Measurements from ENCODE around the gene MICAL3.
"Not testable (repeated sequence)": the region's sequence is repeated elsewhere in the genome, so short reads cannot be mapped to it uniquely, and the experiment has no call there.

The MICAL3 gene

DNA sequence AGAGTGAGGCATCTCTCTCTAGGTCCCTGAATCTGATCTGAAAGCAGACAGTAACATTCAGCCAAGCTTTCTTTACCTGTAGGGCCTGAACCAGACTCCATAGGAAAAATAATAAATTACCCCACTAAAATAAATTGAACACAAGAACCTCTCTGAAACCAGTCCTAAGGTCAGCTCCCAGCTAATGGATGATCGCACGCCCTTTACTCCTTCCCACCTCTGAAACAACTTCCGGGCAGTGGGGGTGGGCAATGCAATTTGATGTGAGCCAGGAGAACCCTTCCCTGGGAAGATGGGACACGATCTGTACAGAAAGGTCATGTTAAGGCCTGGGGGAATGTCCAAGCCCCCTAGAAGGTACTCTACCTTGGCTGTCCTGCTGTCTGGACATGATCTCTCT is 71.2 kb downstream of the MICAL3 start:
- DNase-seq (ENCODE audit: low read depth in 2 of 2) = no peak

DNA sequence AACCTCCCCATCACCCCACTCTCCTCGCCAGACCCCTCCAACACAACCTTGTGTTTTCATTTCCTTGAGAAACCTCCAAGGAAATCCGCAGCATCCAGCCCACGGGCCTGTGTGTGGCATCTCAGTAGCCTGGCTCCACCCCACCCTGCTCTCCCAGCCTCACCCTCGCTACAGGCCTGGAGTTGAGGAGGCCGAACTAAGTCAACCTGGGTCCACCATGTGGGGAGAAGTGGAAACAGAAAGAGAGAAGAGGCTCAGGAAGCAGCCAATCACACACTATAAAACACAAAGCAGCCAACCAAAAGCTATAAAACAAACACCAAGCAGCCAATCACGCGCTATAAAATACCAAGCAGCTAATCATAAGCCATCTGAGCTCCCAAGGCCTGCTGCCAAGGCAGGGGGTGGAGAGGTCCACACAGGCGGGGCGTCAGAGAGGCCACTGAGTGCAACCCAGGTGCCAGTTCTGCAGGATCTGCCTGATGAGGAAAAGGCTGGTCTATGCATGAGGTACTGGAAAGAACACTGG is 72.0 kb downstream of the MICAL3 start:
- DNase-seq (ENCODE audit: low read depth in 2 of 2) = no peak

DNA sequence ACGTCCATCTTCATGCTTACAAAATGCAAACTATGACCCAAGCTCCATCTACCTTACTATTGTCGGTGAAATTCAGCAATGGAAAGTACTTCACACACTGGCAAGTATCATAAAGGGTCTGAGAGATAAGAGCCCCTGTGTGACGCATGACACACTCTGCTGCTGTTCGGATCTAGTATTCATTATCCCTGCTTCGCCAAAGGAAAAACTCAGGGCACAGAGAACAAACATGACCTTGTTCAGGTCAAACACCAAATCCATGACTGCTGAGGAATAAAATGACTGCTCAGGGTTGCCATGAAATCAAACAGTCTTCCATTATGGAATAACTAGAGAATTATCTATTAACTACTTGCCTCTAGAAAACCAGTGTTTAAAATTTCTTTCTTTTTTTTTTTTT is 73.0 kb downstream of the MICAL3 start:
- no peak for DNase-seq (ENCODE audit: low read depth in 2 of 2)

DNA sequence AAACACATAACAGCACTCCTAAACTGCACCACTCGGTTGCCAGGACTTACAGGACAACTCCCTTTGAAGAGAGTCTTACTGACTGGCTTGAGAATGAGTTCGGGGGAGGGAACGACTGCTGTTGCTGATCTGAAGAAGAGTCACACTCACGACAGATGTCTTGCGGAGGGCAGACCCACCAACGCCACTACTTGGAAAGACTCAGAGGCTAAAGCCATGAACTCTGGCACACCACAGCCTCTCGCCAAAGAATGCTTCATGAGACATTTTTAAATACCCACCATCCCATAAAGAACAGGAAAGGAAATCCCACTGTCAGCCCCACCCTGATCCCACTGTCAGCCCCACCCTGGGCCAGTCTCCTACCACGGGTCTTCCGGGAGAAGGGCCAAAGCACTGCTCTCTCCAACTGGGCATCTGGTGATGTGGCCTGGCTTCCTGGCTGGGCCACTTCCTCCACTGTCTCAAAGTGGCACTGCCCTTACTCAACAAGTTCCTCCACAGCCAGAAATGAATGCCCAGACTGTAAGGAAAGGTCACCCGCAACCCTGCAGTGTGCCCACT is 73.6 kb downstream of the MICAL3 start:
- no peak for DNase-seq (ENCODE audit: low read depth in 2 of 2)

DNA sequence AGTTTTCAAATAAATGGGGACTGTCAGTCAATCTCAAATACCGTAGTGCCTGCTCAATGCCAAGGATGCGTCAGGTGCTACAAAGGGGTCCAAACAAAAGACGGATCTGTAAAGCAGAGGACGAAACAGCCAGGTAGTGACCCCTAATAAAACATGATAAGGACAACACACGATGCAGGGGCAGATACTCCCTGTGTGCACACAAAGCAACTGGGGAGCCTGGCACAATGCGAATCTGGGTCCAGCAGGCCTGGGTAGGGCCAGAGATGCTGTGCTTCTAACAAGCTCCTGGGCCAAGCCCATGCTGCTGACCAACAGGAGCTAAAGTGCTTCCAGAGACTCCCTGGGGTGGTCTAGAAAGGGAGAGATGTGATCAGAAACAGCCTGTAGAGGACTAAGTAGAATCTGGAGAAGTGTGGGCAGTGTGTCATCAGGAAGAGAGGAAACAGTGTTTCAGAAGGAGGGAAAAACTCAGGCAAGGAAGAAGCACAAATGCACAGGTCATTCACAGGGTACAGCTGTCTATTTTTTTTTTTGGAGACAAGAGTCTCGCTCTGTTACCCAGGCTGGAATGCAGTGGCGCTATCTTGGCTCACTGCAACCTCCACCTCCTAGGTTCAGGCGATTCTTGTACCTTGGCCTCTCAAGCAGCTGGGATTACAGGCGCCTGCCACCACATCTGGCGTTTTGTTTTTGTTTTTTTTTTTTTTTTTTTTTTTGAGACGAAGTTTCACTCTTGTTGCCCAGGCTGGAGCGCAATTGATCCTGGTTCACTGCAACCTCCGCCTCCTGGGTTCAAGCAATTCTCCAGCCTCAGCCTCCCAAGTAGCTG is 74.5 kb downstream of the MICAL3 start:
- DNase-seq (ENCODE audit: low read depth in 2 of 2) = no peak

DNA sequence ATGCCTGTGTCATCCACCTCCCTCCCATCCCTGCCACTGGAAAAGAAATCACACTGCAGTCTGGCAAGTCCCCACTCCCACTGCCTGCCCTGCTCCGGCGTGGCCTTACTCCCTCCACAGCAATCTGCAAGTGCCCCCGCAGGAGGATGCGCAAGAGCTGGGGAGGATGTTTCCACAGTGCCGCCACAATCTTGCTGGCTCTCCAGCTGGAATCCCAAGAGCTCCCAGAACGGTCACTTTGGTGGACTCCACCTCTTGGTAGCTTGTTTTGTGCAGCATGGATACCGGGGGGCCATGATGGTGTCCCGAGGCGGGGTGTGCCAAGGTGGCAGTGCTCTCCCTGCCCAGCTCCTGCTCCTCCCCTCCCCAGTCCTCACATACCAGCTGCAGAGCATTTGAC is 76.3 kb downstream of the MICAL3 start:
- no peak for DNase-seq (ENCODE audit: low read depth in 2 of 2)

DNA sequence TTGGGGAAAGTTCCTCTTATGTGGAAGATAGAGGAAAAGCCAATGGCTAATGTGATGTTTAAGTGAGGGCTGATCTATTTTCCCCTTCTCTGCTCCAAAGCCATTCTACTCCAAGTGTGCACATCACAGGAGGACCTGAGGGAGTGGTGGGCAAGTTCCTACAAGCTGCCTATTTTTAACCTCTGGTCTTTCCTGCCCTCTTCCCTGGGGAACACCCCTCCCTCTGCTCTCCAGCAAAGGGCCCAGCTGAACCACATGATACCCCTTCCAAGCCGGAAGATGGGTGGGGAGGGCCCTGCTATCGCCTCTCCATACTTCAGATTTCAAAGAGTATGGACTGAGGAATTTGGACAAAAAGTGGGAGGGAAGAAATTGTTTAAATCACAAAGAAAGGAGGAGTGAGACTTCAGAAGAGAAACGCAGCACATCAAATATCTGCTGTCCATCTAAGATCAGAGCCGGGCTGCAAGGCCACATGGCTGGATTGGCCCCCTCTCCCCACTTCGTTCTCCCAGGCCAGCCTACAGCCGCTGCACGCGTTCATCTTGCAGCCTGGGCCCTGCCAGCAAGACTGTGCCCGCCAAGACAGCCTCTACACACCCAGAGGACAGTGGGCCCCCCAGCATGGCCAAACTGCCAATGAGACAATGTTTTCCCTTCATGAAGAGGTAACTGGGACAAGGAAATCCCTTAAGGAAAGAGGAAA is 77.5 kb downstream of the MICAL3 start:
- no peak for DNase-seq (ENCODE audit: low read depth in 2 of 2)

DNA sequence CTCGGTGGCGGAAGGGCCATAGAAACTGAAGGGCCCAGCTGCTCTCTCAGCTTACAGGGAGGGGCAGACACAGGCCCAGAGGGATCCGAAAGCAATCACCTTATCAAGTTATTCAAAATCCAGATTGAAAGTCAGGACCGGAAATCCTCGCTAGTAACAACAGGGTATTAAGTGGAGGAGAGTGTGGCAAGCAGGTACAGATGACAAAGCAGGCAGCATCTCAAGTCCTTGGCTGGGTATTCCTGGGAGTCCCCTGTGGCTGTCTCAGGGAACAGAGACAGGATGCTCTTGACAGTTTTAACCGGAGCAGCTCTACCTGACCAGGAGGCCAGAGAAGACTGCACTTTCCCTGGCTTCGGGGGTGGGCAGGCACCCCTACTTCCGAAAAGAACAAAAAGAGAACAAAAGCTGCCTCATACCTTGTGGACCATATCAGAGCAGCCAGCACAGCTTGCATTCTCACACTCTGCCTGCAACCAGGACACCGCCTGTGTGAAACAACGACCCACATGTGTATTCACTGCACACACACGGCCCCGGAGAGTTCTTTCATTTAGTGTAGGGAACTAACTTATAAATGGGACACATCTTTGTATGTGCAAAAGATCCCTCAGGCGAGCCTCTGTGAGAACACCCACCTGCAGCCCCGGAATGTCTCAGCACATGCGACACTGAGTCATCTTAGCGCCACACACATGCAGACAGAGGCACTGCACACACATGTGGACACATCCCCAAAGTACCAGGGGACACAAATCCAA is 78.3 kb downstream of the MICAL3 start:
- no peak for DNase-seq (ENCODE audit: low read depth in 2 of 2)

DNA sequence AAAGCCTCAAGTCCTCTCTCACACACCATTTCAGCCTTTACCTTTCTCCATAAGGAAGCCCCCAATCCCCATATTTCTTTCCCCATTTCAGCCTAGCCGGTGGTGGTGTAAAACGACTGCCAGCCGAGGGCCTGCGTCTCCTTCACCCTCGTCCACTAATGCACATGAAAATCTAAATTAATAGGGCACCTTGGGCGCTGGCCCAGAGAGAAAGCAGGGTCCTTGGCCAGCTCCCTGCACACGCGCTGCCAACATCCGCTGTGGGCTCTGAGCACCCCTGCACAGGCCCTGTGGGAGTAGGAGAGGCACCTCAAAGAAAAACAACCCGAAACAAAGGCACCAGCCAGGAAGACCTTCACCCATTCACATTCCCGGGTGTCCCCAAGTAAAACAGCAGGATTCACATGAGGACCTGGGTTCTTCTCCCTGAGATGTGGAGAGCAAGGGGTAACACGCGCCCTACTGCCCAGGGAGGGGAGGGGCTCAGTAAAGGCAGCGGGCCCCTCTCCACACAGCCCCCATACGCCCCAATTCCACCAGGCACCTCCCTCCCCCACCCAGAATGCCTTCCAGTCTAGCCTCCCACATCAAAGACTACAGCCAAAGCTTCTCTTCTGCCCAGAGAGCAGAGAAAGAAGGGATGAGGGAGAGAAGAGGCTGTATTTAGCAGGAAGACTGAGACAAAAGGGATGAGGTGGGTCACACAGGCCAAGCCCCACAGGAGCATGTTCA is 79.0 kb downstream of the MICAL3 start:
- no peak for DNase-seq (ENCODE audit: low read depth in 2 of 2)

DNA sequence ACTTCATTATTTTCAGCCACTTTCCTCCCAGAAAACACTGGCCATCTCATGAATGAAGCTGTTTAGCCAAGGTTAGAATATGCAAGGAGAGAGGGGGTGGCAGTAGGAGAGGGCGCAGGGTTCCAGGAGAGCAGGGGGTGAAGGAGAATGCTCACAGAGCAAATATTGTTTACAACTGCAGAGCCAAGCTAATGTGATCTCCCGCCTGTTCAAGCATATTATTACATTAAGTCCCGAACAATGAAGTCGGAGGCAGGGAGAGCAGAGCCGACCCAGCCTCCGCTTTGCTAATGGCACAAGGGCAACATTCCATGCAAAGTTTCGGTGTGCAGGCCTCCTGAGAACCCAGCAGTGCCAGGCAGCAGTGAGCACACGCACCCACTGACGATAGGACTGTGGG is 80.1 kb downstream of the MICAL3 start:
- no peak for DNase-seq (ENCODE audit: low read depth in 2 of 2)

DNA sequence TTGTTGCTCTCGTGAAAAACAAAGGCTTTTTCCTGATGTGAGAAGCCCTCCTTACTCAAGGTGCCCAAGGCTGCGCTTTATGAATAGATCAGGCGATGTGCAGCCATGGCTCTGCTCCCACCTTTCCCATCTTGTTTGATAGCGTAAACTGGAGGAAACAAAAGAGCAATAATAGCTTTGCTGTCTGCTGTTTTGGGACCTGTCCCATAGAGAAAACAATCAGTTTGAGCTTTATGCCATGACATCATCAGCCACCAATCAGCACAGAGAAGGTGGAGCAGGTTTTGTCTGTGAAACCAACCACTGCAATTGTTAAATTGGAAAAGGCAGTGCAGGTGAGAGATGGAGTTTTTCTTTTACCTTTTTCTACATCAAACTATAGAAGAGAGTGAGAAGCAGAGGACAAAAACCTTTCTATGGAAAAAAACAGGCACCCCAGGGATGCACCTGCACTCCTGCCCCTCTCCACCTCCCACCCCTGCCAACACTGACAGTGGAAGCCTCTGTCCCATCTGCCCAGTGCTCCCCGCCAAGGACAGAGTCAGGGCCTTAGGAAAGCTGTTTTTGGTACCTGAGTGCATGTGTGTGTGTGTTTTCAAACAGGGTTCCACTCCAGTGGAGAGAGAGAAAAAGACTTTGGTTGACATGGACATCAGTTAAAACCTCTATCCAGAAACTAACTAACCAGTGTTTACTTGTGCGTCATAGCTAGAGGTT is 80.7 kb downstream of the MICAL3 start:
- no peak for DNase-seq (ENCODE audit: low read depth in 2 of 2)

DNA sequence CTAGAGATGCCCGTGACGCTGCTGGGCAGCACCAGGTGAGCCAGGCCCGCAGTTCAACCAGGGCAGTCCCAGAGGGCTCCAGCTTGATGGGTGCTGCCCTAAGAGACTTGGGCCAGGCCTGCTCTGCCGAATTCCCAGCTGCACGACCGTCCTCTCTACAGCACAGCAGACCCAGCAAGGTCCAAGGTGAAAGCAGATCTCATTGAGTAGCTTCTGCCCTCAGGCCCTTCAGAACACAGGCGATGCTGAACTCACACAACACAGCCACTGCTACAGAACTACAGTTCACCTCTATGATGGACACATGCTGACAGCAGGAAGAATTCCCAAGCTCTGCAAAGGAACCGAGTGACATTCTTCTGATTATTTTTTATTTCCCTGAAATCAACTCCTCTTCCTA is 81.6 kb downstream of the MICAL3 start:
- no peak for DNase-seq (ENCODE audit: low read depth in 2 of 2)

DNA sequence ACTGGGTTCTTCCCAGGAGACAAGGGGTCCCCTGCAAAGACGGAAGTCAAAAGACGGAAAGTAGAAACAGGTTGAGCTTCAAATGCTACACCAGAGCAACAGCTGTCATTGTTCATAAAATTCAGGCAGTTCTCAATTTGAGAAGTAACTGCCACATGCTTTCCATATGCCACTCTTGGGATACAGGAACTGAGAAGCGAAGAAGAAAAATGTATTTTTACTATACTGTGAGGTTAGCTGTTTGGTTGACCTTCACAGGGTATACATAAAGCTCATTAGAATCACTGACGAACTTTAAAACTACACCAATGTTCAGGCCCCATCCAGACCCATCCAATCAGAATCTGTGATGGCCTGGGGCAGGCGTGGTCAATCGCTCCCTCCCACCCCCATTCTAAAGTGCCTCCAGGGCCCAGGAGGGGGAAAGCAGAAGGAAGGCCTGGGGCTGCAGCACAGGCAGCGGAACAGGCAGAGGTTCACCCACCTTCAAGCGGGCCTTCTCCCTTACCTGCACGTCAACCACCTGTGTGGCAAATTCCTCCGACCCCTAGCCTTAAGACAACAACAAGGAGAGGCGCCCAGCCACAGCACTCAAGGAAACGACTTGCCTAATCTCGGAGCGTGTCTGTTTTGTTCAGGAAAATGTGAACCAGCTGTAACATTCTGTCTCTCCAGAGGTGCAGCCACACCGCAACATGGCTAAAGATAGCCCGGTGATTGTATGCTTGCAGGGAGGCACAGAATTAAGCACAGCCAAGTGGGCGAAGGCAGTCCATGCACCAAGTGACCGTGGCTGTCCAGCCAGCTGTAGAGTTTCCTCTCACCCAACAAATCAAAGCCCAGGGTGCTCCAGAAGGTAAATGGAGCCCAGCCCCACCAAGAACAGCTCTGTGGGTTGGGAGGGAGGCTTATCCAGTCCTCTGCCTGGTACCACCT is 82.6 kb downstream of the MICAL3 start:
- no peak for DNase-seq (ENCODE audit: low read depth in 2 of 2)

DNA sequence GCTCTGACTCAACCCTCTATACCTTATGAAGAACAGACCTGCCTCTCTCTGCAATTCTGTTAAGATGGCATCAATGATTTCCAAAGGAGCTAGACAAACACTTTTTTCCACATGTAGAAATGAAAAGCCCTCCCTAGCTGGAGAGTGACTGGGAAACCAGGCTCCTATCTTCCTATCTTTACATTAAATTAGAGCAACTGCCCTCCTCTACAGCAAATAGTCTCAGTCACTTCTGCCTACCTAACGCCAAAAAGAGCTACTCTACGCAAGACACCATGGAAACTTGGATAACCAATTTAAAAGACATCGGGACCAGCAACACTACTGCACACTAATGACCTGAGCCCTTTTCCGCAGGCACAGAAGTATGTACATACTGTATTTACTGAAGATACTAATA is 84.8 kb downstream of the MICAL3 start:
- no peak for DNase-seq (ENCODE audit: low read depth in 2 of 2)

DNA sequence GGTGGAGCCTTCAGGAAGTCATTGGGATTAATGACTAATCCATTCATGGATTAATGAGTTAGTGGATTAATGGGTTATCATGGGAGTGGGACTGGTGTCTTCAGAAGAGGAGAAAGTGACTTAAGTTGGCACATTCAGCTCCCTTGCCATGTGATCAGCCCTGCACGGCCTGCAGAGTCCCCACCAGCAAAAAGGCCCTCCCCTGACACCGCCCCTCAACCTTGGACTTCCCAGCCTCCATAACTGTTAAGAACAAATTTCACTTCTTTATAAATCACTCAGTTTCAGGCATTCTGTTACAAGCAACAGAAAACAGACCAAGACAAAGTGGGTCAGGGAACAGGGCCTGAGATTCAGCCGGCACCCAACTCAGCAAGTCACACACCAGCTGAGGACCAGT is 85.3 kb downstream of the MICAL3 start:
- DNase-seq (ENCODE audit: low read depth in 2 of 2) = no peak

DNA sequence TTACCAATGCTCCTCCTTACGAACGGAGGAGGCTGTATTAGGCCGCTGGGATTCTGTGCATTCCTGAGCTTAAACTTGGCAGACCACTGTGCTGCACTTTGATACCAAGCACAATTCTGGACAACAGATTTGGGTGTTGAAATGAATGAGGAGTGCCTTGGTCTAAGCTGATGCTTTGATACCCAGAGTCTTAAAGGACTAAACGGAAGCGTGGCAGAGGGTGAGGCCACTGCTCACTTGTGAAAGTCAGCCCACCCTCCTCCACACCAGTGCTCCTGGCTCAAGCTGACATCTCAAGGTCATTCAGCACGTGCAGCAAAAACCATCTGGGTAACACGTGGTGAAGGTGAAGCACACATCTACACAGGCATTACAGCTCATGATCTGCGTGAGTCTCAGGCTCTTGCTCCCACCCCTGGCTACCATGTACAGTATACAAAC is 85.9 kb downstream of the MICAL3 start:
- DNase-seq (ENCODE audit: low read depth in 2 of 2) = no peak

DNA sequence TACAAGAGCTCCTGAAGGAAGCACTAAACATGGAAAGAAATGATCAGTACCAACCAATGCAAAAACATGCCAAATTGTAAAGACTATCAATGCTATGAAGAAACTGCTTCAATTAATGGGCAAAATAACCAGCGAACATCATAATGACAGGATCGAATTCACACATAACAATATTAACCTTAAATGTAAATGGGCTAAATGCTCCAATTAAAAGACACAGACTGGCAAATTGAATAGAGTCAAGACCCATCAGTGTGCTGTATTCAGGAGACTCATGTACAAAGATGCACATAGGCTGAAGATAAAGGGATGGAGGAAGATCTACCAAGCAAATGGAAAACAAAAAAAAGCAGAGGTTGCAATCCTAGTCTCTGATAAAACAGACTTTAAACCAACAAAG is 91.9 kb downstream of the MICAL3 start:
- DNase-seq (ENCODE audit: low read depth in 2 of 2) = not testable (repeated sequence)

DNA sequence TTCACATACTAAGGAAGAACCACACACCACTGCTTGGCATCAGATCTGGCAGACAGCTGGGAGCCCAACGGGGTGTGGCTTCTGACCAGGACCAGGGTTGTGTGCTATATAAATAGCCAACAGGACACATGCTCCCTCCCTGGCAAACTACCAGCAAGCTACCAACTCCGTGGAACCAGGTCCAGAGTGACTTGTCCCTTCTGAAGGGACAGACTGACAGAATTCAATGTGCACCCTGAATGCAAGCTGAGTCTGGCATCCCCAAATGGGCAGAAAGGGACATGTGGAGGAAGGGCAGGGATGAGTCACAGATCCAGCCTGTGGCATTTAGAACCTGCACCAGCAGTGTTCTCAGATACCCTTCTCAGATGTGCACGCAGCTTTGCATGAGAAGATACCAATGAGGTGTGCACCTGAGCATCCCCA is 92.9 kb downstream of the MICAL3 start:
- no peak for DNase-seq (ENCODE audit: low read depth in 2 of 2)

Measured in fibroblast of skin of left quadriceps (primary cell).